Tibial artery (tissue), 4 donors: ENCODE data around the gene KRT14.
"Not testable (repeated sequence)": the region's sequence is repeated elsewhere in the genome, so short reads cannot be mapped to it uniquely, and the experiment has no call there.

Source experiments
- DNase-seq, 2 donors: peaks; one replicate each; pipeline ENCODE4 v3.0.0-alpha.2; 2019
- H3K27ac ChIP-seq, 2 donors: fragments of 200-600 bp; sonication (generic) in 1 of 2; 1 replicate in 1 of 2; 2 replicates in 1 of 2; pipeline ENCODE4 v1.5.1; 2018 to 2019; ENCODE audit warnings: mild to moderate bottlenecking in 1 of 2
- H3K27me3 ChIP-seq, 2 donors: fragments of 200-600 bp; sonication (generic) in 1 of 2; one replicate each; pipeline versions ENCODE4 v1.5.1 to v1.6.0; 2016 to 2019
- H3K36me3 ChIP-seq, 3 donors: fragments of 200-600 bp; sonication (generic) in 2 of 3; one replicate each; pipeline ENCODE4 v1.5.1; 2016 to 2019; ENCODE audit warnings: mild to moderate bottlenecking in 2 of 3
- H3K4me1 ChIP-seq, 4 donors: fragments of 200-600 bp; sonication (generic) in 2 of 4; 1 replicate in 3 of 4; 2 replicates in 1 of 4; pipeline ENCODE4 v1.5.1; 2016 to 2019
- H3K4me3 ChIP-seq, 2 donors: fragments of 200-600 bp; sonication (generic) in 1 of 2; 1 replicate in 1 of 2; 2 replicates in 1 of 2; pipeline ENCODE4 v1.5.1; 2018 to 2019; ENCODE audit warnings: mild to moderate bottlenecking in 2 of 2
- H3K9me3 ChIP-seq, 3 donors: fragments of 200-600 bp; sonication (generic) in 1 of 3; one replicate each; pipeline ENCODE4 v1.5.1; 2016 to 2019
- intact Hi-C: fragments of 100-400 bp; cut with DNase I; formaldehyde crosslinking; loops from one replicate; pipeline ENCODE4 v1.15.0; 2023; ENCODE audit warnings: low total_unique reads
- TF ChIP-seq, protein P1 (sequence below), 2 experiments: fragments of 200-600 bp in 1 of 2; fragments of 450-650 bp in 1 of 2; IDR thresholded peaks; one replicate each; pipeline ENCODE4 v1.5.1; 2017 to 2019; ENCODE audit warnings: antibody characterized with exemption in 2 of 2, mild to moderate bottlenecking in 1 of 2, moderate library complexity in 1 of 2

KRT14 gene

DNA sequence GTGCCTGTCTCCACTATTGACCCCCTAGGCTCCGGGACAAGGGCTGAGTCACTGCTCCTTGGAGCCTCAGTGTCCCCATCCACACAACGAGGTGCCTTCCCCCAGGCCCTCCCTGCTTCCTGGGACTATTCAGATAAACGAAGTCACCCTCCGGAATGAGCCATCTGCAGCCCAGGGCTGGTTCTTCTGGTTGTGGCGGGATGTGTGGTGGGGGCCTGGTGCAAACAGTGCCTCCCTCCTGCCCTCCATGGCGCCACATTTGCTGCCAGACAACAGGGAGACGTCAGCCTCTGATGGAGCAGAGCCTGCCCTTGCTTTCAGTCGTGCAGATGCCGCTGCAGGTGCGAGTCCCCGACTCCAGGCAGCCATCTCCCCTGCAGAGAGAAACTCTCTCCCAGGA, 31.0 kb upstream of the KRT14 start:
- intact Hi-C loops, result no loop called here
- peaks cover 0 to 11% (median 3%) of the 10 kb centered on the region in 4 donors for H3K4me1 ChIP-seq
- no peak overlapping the region for H3K4me3 ChIP-seq
- no peaks in the 10 kb centered on the region for H3K36me3 ChIP-seq
- H3K27ac ChIP-seq, result no peak overlapping the region
- no peak for DNase-seq
- H3K9me3 ChIP-seq, result no peaks in the 10 kb centered on the region
- TF ChIP-seq, protein P1, sequence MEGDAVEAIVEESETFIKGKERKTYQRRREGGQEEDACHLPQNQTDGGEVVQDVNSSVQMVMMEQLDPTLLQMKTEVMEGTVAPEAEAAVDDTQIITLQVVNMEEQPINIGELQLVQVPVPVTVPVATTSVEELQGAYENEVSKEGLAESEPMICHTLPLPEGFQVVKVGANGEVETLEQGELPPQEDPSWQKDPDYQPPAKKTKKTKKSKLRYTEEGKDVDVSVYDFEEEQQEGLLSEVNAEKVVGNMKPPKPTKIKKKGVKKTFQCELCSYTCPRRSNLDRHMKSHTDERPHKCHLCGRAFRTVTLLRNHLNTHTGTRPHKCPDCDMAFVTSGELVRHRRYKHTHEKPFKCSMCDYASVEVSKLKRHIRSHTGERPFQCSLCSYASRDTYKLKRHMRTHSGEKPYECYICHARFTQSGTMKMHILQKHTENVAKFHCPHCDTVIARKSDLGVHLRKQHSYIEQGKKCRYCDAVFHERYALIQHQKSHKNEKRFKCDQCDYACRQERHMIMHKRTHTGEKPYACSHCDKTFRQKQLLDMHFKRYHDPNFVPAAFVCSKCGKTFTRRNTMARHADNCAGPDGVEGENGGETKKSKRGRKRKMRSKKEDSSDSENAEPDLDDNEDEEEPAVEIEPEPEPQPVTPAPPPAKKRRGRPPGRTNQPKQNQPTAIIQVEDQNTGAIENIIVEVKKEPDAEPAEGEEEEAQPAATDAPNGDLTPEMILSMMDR (IDR thresholded peaks at IDR 0.05), result no peak
- peaks cover 0 to 25% of the 10 kb centered on the region in 2 donors for H3K27me3 ChIP-seq

DNA sequence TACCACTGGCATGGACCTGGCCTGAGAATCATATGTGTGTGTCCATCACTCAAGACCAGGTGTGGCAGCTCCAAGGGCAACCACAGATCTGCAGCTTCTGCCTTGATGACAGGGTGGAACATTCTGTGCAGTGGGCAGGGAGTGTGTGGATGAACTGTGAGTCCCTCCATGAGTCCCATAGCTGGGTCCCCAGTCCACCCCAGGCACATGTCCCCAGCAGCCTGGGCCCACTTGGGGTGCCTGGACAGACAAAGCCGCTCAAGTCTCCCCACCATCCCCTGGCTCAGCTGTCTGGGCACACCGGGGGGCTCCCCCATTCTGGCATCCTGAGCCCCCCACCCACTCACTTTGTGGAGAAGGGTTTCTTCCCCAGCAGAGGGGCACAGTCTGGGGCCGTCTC, 30.4 kb upstream of the KRT14 start:
- DNase-seq, result no peak
- TF ChIP-seq, protein P1 (IDR thresholded peaks at IDR 0.05), result no peak
- H3K9me3 ChIP-seq, result no peaks in the 10 kb centered on the region
- H3K27ac ChIP-seq, result no peak overlapping the region
- no peak overlapping the region for H3K4me3 ChIP-seq
- peaks cover 0 to 29% of the 10 kb centered on the region in 2 donors for H3K27me3 ChIP-seq
- intact Hi-C loops, result no loop called here
- H3K4me1 ChIP-seq, result peaks cover 0 to 15% (median 2%) of the 10 kb centered on the region in 4 donors
- no peaks in the 10 kb centered on the region for H3K36me3 ChIP-seq

DNA sequence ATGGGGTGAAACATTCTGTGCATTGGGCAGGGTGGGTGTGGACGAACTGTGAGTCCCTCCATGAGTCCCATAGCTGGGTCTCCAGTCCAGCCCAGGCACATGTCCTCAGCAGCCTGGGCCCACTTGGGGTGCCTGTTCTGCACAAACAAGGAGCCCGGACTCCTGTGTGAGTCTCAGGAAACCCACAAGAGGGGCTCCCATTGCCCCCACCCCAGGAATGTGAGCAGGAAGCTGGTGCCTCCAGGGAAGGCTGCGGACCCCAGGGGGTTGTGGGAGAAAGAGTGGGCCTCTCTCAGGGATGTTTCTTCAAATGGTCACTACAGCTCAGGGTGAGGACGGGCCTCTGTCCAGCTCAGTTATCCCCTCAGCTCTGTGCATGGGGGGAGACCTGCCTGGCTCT, 29.8 kb upstream of the KRT14 start:
- H3K27ac ChIP-seq, intact Hi-C loops, H3K9me3 ChIP-seq, H3K4me3 ChIP-seq, H3K36me3 ChIP-seq, DNase-seq: not testable (repeated sequence)
- peaks cover 0 to 32% of the 10 kb centered on the region in 2 donors for H3K27me3 ChIP-seq
- H3K4me1 ChIP-seq, result peaks cover 0 to 15% (median 2%) of the 10 kb centered on the region in 4 donors

DNA sequence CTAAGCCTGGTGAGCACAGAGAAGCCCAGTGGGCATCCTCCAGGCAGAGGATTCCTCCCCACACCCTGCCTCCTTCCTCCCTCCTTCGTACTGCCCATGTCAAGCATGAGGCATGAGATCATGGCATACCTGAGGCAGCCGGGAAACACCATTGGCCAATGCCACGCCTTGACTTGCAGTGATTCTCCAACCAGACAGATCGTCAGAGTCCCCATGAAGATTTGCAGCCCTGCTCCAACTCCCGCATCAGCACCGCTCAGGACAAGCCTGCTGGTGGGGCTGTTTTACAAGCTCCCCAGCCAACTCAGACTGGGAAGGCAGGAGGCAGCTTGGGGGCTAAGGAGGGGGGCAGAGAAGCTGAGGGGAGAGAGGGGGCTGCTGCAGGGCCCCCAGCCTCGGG, 28.8 kb upstream of the KRT14 start:
- Histone ChIP-seq H3K9me3 (no peaks in the 10 kb centered on the region), H3K4me3 (no peak overlapping the region), H3K4me1 (peaks cover 0 to 5% (median 2%) of the 10 kb centered on the region in 4 donors), H3K36me3 (no peaks in the 10 kb centered on the region), H3K27ac (no peak overlapping the region), H3K27me3 (peaks cover 0 to 36% of the 10 kb centered on the region in 2 donors)
- no peak for DNase-seq
- intact Hi-C loops, result no loop called here
- TF ChIP-seq, protein P1 (IDR thresholded peaks at IDR 0.05), result no peak

DNA sequence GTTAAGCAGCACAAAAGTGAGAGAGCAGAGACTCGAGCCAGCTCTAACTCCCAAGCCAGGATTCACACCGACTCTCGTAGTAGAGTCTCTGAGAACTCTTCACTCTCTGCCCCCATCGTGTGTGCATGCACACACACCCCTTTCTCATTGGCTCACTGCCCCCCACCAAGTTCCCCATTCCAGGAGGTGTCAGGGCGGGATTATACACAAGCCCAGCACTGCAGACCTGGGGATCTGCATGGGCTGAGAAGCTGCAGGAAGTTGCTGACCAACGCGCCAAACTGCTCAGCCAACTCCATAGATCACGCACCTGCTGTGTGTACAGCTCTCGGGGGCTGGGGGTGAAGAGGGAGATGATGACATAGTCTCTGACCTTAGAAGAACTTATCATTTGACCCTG, 28.1 kb upstream of the KRT14 start:
- DNase-seq, H3K27ac ChIP-seq, intact Hi-C loops, H3K4me1 ChIP-seq, H3K36me3 ChIP-seq, H3K9me3 ChIP-seq, H3K4me3 ChIP-seq: not testable (repeated sequence)
- H3K27me3 ChIP-seq, result peaks cover 0 to 36% of the 10 kb centered on the region in 2 donors

DNA sequence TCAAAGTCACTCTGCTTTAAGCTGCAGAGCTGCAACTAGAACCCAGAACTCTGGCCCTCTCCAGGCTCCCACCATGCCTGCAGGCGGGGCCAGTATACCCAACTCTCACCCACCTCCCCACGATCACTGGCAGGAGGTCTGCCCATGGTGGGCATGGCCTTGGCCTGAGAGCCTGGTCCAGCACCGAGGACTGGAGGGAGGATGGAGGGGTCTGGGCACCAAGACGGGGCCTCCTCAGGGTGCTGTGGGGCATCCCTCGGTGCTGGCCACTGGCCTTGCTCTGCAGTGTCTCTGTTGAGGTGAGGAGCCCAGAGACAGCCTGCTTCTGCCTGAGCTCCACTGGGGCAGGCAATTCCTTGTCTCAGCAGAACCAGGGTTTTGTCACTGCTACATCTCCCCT, 27.4 kb upstream of the KRT14 start:
- Histone ChIP-seq H3K27me3 (peaks cover 0 to 36% of the 10 kb centered on the region in 2 donors), H3K4me1 (peaks cover 0 to 5% (median 2%) of the 10 kb centered on the region in 4 donors), H3K9me3 (no peaks in the 10 kb centered on the region), H3K4me3 (no peak overlapping the region), H3K27ac (no peak overlapping the region), H3K36me3 (no peaks in the 10 kb centered on the region)
- TF ChIP-seq, protein P1 (IDR thresholded peaks at IDR 0.05), result no peak
- intact Hi-C loops, result no loop called here
- no peak for DNase-seq
